Measurements from ENCODE around the gene ZNF91. TPM values are rescaled to one million over a fixed set of nuclear protein-coding genes. Genes with fewer than 3 reads are reported as not detected.

Gene ZNF91
- total RNA-seq, 1 donor from 2014 or later = 52.4 TPM

- Histone ChIP-seq H3K27ac (ENCODE audit: low read depth, low read length) (no peak overlapping the region), H3K27me3 (ENCODE audit: insufficient read depth, low read length) (no peaks in the 10 kb centered on the region), H4K20me1 (ENCODE audit: insufficient read depth, low read length) (no peaks in the 10 kb centered on the region), H3K4me1 (ENCODE audit: insufficient read depth, low read length) (no peaks in the 10 kb centered on the region), H3K36me3 (ENCODE audit: insufficient read depth, low read length) (no peaks in the 10 kb centered on the region), H3K9ac (ENCODE audit: low read length) (no peak overlapping the region), H3K79me2 (ENCODE audit: insufficient read depth, low read length) (no peaks in the 10 kb centered on the region), H3K4me2 (ENCODE audit: low read length) (no peak overlapping the region), H3K4me3 (ENCODE audit: insufficient read depth, low read depth, low read length) (no peak overlapping the region), H3K9me3 (ENCODE audit: insufficient read depth, low read depth, low read length) (peaks cover 10% of the 10 kb centered on the region), H2AFZ (ENCODE audit: low read depth, low read length) (no peak overlapping the region)
- Mint-ChIP-seq H3K9me3 (ENCODE audit: unreplicated experiment) (peaks cover 26% of the 10 kb centered on the region), H3K4me1 (ENCODE audit: low read depth, unreplicated experiment) (no peaks in the 10 kb centered on the region), H3K36me3 (ENCODE audit: low read depth, unreplicated experiment) (no peaks in the 10 kb centered on the region), H3K4me3 (ENCODE audit: unreplicated experiment) (no peak overlapping the region), H3K27ac (ENCODE audit: unreplicated experiment) (no peak overlapping the region), H3K27me3 (ENCODE audit: low read depth, unreplicated experiment) (no peaks in the 10 kb centered on the region)
- TF ChIP-seq EZH2 (IDR thresholded peaks at IDR 0.05; ENCODE audit: insufficient read depth, low read length) = no peak
- no peak for TF ChIP-seq CTCF (IDR thresholded peaks at IDR 0.05; ENCODE audit: insufficient read depth, low read depth, low read length)
- DNase-seq (ENCODE audit: low read depth) (no peak), FAIRE-seq (no peak)
Observed at GRCh38 chr19:23439623-23440022, 44.4 kb upstream of the ZNF91 start.

GRCh38 chr19:23437901-23438300 is 42.6 kb upstream of the ZNF91 start:
- Histone ChIP-seq H3K4me1 (ENCODE audit: insufficient read depth, low read length) (no peaks in the 10 kb centered on the region), H3K27me3 (ENCODE audit: insufficient read depth, low read length) (no peaks in the 10 kb centered on the region), H2AFZ (ENCODE audit: low read depth, low read length) (no peak overlapping the region), H3K4me2 (ENCODE audit: low read length) (no peak overlapping the region), H3K36me3 (ENCODE audit: insufficient read depth, low read length) (no peaks in the 10 kb centered on the region), H4K20me1 (ENCODE audit: insufficient read depth, low read length) (no peaks in the 10 kb centered on the region), H3K9me3 (ENCODE audit: insufficient read depth, low read depth, low read length) (peaks cover 10% of the 10 kb centered on the region), H3K27ac (ENCODE audit: low read depth, low read length) (no peak overlapping the region), H3K9ac (ENCODE audit: low read length) (no peak overlapping the region), H3K79me2 (ENCODE audit: insufficient read depth, low read length) (no peaks in the 10 kb centered on the region), H3K4me3 (ENCODE audit: insufficient read depth, low read depth, low read length) (no peak overlapping the region)
- no peaks in the 10 kb centered on the region for H3K27me3 Mint-ChIP-seq (ENCODE audit: low read depth, unreplicated experiment)
- no peak for TF ChIP-seq CTCF (IDR thresholded peaks at IDR 0.05; ENCODE audit: insufficient read depth, low read depth, low read length)
- TF ChIP-seq EZH2 (IDR thresholded peaks at IDR 0.05; ENCODE audit: insufficient read depth, low read length) = no peak
- peaks cover 30% of the 10 kb centered on the region for H3K9me3 Mint-ChIP-seq (ENCODE audit: unreplicated experiment)
- DNase-seq (ENCODE audit: low read depth) (no peak), FAIRE-seq (no peak)
- no peak overlapping the region for H3K27ac Mint-ChIP-seq (ENCODE audit: unreplicated experiment)
- H3K36me3 Mint-ChIP-seq (ENCODE audit: low read depth, unreplicated experiment) = no peaks in the 10 kb centered on the region
- H3K4me1 Mint-ChIP-seq (ENCODE audit: low read depth, unreplicated experiment) = no peaks in the 10 kb centered on the region
- no peak overlapping the region for H3K4me3 Mint-ChIP-seq (ENCODE audit: unreplicated experiment)

GRCh38 chr19:23436944-23437343 is 41.7 kb upstream of the ZNF91 start:
- H3K36me3 Mint-ChIP-seq (ENCODE audit: low read depth, unreplicated experiment) = no peaks in the 10 kb centered on the region
- peaks cover 29% of the 10 kb centered on the region for H3K9me3 Mint-ChIP-seq (ENCODE audit: unreplicated experiment)
- FAIRE-seq = no peak

More at GRCh38 chr19:23436944-23437343, 41.7 kb upstream of the ZNF91 start:
- Histone ChIP-seq H2AFZ (ENCODE audit: low read depth, low read length) (no peak overlapping the region), H3K4me3 (ENCODE audit: insufficient read depth, low read depth, low read length) (no peak overlapping the region), H3K27ac (ENCODE audit: low read depth, low read length) (no peak overlapping the region), H3K79me2 (ENCODE audit: insufficient read depth, low read length) (no peaks in the 10 kb centered on the region), H3K27me3 (ENCODE audit: insufficient read depth, low read length) (no peaks in the 10 kb centered on the region), H3K4me2 (ENCODE audit: low read length) (no peak overlapping the region), H3K36me3 (ENCODE audit: insufficient read depth, low read length) (no peaks in the 10 kb centered on the region), H3K9me3 (ENCODE audit: insufficient read depth, low read depth, low read length) (peaks cover 10% of the 10 kb centered on the region), H3K9ac (ENCODE audit: low read length) (no peak overlapping the region), H4K20me1 (ENCODE audit: insufficient read depth, low read length) (no peaks in the 10 kb centered on the region), H3K4me1 (ENCODE audit: insufficient read depth, low read length) (no peaks in the 10 kb centered on the region)
- Mint-ChIP-seq H3K4me1 (ENCODE audit: low read depth, unreplicated experiment) (no peaks in the 10 kb centered on the region), H3K4me3 (ENCODE audit: unreplicated experiment) (no peak overlapping the region), H3K27me3 (ENCODE audit: low read depth, unreplicated experiment) (no peaks in the 10 kb centered on the region), H3K27ac (ENCODE audit: unreplicated experiment) (no peak overlapping the region)
- no peak for TF ChIP-seq CTCF (IDR thresholded peaks at IDR 0.05; ENCODE audit: insufficient read depth, low read depth, low read length)
- DNase-seq (ENCODE audit: low read depth) = no peak
